Right lobe of liver (tissue), 6 donors: ENCODE measurements around the gene MAP3K5. TPM values are rescaled to one million over a fixed set of nuclear protein-coding genes. Genes with fewer than 3 reads are reported as not detected.

Source experiments
- ATAC-seq, 4 donors: fragments of 200-7000 bp; cut with Tn5 transposase; one replicate each; pipeline ENCODE4 v1.9.1; 2020; ENCODE audit warnings: mild to moderate bottlenecking in 4 of 4, moderate library complexity in 4 of 4
- DNase-seq, 3 donors: peaks; one replicate each; pipeline ENCODE4 v3.0.0-alpha.2; 2020
- H3K27ac ChIP-seq, 3 donors: fragments of 200-600 bp; one replicate each; pipeline ENCODE4 v1.8.0; 2022
- H3K27me3 ChIP-seq, 2 donors: fragments of 200-600 bp; one replicate each; pipeline ENCODE4 v1.8.0; 2022
- H3K36me3 ChIP-seq, 4 donors: fragments of 200-600 bp; sonication (generic) in 1 of 4; one replicate each; pipeline versions ENCODE4 v1.5.1 to v1.8.0; 2017 to 2022; ENCODE audit warnings: control low read depth in 1 of 4
- H3K4me1 ChIP-seq, 4 donors: fragments of 200-600 bp; sonication (generic) in 1 of 4; one replicate each; pipeline versions ENCODE4 v1.5.1 to v1.8.0; 2017 to 2022; ENCODE audit warnings: control low read depth in 1 of 4
- H3K4me3 ChIP-seq, 3 donors: fragments of 200-600 bp; one replicate each; pipeline ENCODE4 v1.8.0; 2022
- H3K9me3 ChIP-seq, 4 donors: fragments of 200-600 bp; sonication (generic) in 1 of 4; one replicate each; pipeline versions ENCODE4 v1.5.1 to v1.8.0; 2017 to 2022; ENCODE audit warnings: control low read depth in 1 of 4
- CTCF ChIP-seq, 4 donors: fragments of 200-600 bp in 3 of 4; fragments of 450-650 bp in 1 of 4; IDR thresholded peaks; one replicate each; pipeline versions ENCODE4 v1.5.1 to v1.8.0; 2016 to 2022; ENCODE audit warnings: antibody characterized with exemption in 4 of 4, mild to moderate bottlenecking in 2 of 4
- POLR2A ChIP-seq: fragments of 450-650 bp; IDR thresholded peaks from one replicate; pipeline ENCODE4 v1.6.1; 2017; ENCODE audit warnings: antibody characterized with exemption, mild to moderate bottlenecking
- WGBS: methylation state at CpG from one replicate; pipeline ENCODE4 v1.1.6; 2018; ENCODE audit warnings: low coverage, low lambda C conversion rate; ENCODE audit not compliant: insufficient coverage; ENCODE audit errors: missing lambda C conversion rate; 5-methylcytosine and 5-hydroxymethylcytosine counted together
- intact Hi-C, 2 donors: fragments of 100-400 bp; cut with DNase I; formaldehyde crosslinking; loops; one replicate each; pipeline versions ENCODE4 v1.11.2 to v1.14.1; 2022
- total RNA-seq, 6 experiments: library from RNA; depleted of rRNA in 2 of 6; stranded (reverse); fragments of >200 nt in 2 of 6; fragmentation: NEBNext Ultra II Directional in 3 of 6; extraction: Animal tissue kit (Norgen Biotek cat#: 25700) in 3 of 6; gene quantifications; one replicate each; pipeline versions ENCODE4 v1.1.0 to v1.2.4, GENCODE V29; 2016 to 2023
- donor health status: DM: no; HTN: yes; CAD: no.
- donor health status: DM: no; HTN: no; CAD: no.
- donor health status: DM: no; HTN: no; CAD: no.
- donor health status: DM: no; HTN: yes; CAD: no.
- donor health status: DM: no; HTN: yes; CAD: no.

MAP3K5 gene
- total RNA-seq, 6 experiments from 2014 or later, result 5.0 to 10.4 (median 6.9) TPM

GRCh38 chr6:136723780-136724179 is 68.5 kb downstream of the MAP3K5 start:
- Histone ChIP-seq H3K9me3 (no peaks in the 10 kb centered on the region), H3K4me1 (peaks cover 0 to 18% (median 3%) of the 10 kb centered on the region in 4 donors), H3K27ac (no peak overlapping the region), H3K4me3 (no peak overlapping the region), H3K27me3 (no peaks in the 10 kb centered on the region), H3K36me3 (no peaks in the 10 kb centered on the region)
- peak in 1 of 4 donors; percentile 56 for ATAC-seq
- no peak for DNase-seq
- intact Hi-C loops, result no loop called here
- WGBS, result 10% methylated on average over 1 of the region's 1 CpG
- TF ChIP-seq CTCF (IDR thresholded peaks at IDR 0.05) (no peak), POLR2A (no peak)

GRCh38 chr6:136721467-136721866 is 70.8 kb downstream of the MAP3K5 start:
- no peaks in the 10 kb centered on the region for H3K27me3 ChIP-seq
- H3K36me3 ChIP-seq, result no peaks in the 10 kb centered on the region
- H3K9me3 ChIP-seq, result no peaks in the 10 kb centered on the region
- no peak for DNase-seq
- no peak for TF ChIP-seq CTCF (IDR thresholded peaks at IDR 0.05)
- TF ChIP-seq POLR2A, result no peak
- no peak overlapping the region for H3K27ac ChIP-seq
- 72% methylated on average over 4 of the region's 4 CpGs for WGBS
- intact Hi-C loops, result no loop called here
- ATAC-seq, result no peak
- H3K4me1 ChIP-seq, result peaks cover 0 to 9% (median 2%) of the 10 kb centered on the region in 4 donors
- no peak overlapping the region for H3K4me3 ChIP-seq

- TF ChIP-seq CTCF (IDR thresholded peaks at IDR 0.05) (no peak), POLR2A (no peak)
- ATAC-seq (peak in 3 of 4 donors; percentile 13 to 30 (median 28)), DNase-seq (no peak)
- Histone ChIP-seq H3K9me3 (no peaks in the 10 kb centered on the region), H3K4me1 (no peaks in the 10 kb centered on the region), H3K27ac (no peak overlapping the region), H3K36me3 (no peaks in the 10 kb centered on the region), H3K27me3 (no peaks in the 10 kb centered on the region), H3K4me3 (no peak overlapping the region)
- intact Hi-C loops, result no loop called here
- 78% methylated on average over 13 of the region's 13 CpGs for WGBS
These were observed 72.1 kb downstream of the MAP3K5 start for GRCh38 chr6:136720045-136720770.

- Histone ChIP-seq H3K27ac (no peak overlapping the region), H3K4me3 (no peak overlapping the region), H3K4me1 (no peaks in the 10 kb centered on the region), H3K36me3 (no peaks in the 10 kb centered on the region), H3K9me3 (no peaks in the 10 kb centered on the region), H3K27me3 (no peaks in the 10 kb centered on the region)
- DNase-seq (no peak), ATAC-seq (peak in 2 of 4 donors; percentile 18 to 37)
- intact Hi-C loops, result no loop called here
- TF ChIP-seq POLR2A, result no peak
- WGBS, result 54% methylated on average over 2 of the region's 2 CpGs
These were observed 72.8 kb downstream of the MAP3K5 start for GRCh38 chr6:136719280-136720044.

- no peak for DNase-seq
- intact Hi-C loops, result no loop called here
- H3K36me3 ChIP-seq, result no peaks in the 10 kb centered on the region
- no peaks in the 10 kb centered on the region for H3K27me3 ChIP-seq
- no peaks in the 10 kb centered on the region for H3K4me1 ChIP-seq
- no peaks in the 10 kb centered on the region for H3K9me3 ChIP-seq
- ATAC-seq, result no peak
- TF ChIP-seq CTCF (IDR thresholded peaks at IDR 0.05) (no peak), POLR2A (no peak)
- H3K27ac ChIP-seq, result no peak overlapping the region
- H3K4me3 ChIP-seq, result no peak overlapping the region
- 50% methylated on average over 1 of the region's 1 CpG for WGBS
These were observed 73.8 kb downstream of the MAP3K5 start for GRCh38 chr6:136718476-136718875.
